NCI-H2196 (cell line): ENCODE measurements around the gene TIA1.
"Not testable (repeated sequence)": the region's sequence is repeated elsewhere in the genome, so short reads cannot be mapped to it uniquely, and the experiment has no call there.

Experiments
- DNase-seq: peaks from one replicate; lab custom pipeline; 2025; ENCODE audit not compliant: unreplicated experiment; lab: John Stamatoyannopoulos, UW

Gene TIA1

GRCh38 chr2:70248181-70248847 lies at the start of gene TIA1:
Gene TIA1 (minus strand): TSS chr2:70248628. CDS start chr2:70248430, 198 bp downstream.
- peak; percentile 91 for DNase-seq

GRCh38 chr2:70297828-70298227 lies 49.4 kb upstream of the TIA1 start:
- DNase-seq = not testable (repeated sequence)

GRCh38 chr2:70283500-70284191 lies 35.2 kb upstream of the TIA1 start:
- DNase-seq = no peak

GRCh38 chr2:70282439-70282838 lies 34.0 kb upstream of the TIA1 start:
- DNase-seq = no peak

GRCh38 chr2:70280242-70280798 lies 31.9 kb upstream of the TIA1 start:
- no peak for DNase-seq

GRCh38 chr2:70270323-70270722 lies 21.9 kb upstream of the TIA1 start:
- DNase-seq = no peak

GRCh38 chr2:70269422-70270302 lies 21.2 kb upstream of the TIA1 start:
- not testable (repeated sequence) for DNase-seq

- DNase-seq = not testable (repeated sequence)
These were observed 18.5 kb upstream of the TIA1 start for GRCh38 chr2:70266925-70267324.

GRCh38 chr2:70261501-70261900 lies 13.1 kb upstream of the TIA1 start:
- no peak for DNase-seq

- no peak for DNase-seq
These were observed 10.1 kb upstream of the TIA1 start for GRCh38 chr2:70258532-70258875.

GRCh38 chr2:70255637-70256314 lies 7.3 kb upstream of the TIA1 start:
- DNase-seq = no peak

GRCh38 chr2:70250434-70250833 lies 2.0 kb upstream of the TIA1 start:
- DNase-seq = no peak

GRCh38 chr2:70247364-70248180 lies 856 bp downstream of the TIA1 start:
- peak; percentile 3 for DNase-seq

- DNase-seq = no peak
These were observed 4.4 kb downstream of the TIA1 start for GRCh38 chr2:70243806-70244584.

- DNase-seq = no peak
These were observed 5.9 kb downstream of the TIA1 start for GRCh38 chr2:70242552-70242951.

GRCh38 chr2:70241340-70241739 lies 7.1 kb downstream of the TIA1 start:
- DNase-seq = no peak

- no peak for DNase-seq
These were observed 7.8 kb downstream of the TIA1 start for GRCh38 chr2:70240599-70240998.

- no peak for DNase-seq
These were observed 14.5 kb downstream of the TIA1 start for GRCh38 chr2:70233926-70234325.

GRCh38 chr2:70226781-70227180 lies 21.6 kb downstream of the TIA1 start:
- DNase-seq = no peak
